ENCODE measurements around the gene CIAO2B.

DNA sequence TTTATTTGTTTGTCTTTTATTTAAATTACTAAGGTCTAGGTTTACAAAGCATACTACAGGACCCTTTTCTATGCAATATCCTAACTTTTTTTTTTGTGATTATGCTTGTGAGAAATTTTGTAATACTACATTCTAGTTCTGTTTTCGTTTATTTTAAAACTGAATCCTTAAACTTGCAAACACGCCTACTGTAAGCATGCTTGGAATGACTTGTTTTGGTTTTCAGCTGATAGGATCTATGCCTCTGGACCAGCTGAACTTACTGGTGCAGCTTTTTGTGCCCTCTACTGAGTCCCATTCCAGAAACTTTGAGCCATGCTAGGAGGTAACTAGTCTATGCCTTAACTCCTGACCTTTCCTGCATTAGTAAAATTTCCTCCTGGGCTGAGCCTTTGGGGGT, 47.9 kb downstream of the CIAO2B start:
- TF ChIP-seq JUN (IDR thresholded peaks at IDR 0.05; ENCODE audit: borderline replicate concordance, insufficient read depth, insufficient read length, low read depth), result no peak
- TF ChIP-seq, protein P1, sequence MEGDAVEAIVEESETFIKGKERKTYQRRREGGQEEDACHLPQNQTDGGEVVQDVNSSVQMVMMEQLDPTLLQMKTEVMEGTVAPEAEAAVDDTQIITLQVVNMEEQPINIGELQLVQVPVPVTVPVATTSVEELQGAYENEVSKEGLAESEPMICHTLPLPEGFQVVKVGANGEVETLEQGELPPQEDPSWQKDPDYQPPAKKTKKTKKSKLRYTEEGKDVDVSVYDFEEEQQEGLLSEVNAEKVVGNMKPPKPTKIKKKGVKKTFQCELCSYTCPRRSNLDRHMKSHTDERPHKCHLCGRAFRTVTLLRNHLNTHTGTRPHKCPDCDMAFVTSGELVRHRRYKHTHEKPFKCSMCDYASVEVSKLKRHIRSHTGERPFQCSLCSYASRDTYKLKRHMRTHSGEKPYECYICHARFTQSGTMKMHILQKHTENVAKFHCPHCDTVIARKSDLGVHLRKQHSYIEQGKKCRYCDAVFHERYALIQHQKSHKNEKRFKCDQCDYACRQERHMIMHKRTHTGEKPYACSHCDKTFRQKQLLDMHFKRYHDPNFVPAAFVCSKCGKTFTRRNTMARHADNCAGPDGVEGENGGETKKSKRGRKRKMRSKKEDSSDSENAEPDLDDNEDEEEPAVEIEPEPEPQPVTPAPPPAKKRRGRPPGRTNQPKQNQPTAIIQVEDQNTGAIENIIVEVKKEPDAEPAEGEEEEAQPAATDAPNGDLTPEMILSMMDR (IDR thresholded peaks at IDR 0.05; ENCODE audit: extremely low read depth in 1 of 2, insufficient read depth in 1 of 2, low read depth in 1 of 2, low read length in 2 of 2), result no peak
- TF ChIP-seq POLR2AphosphoS5 (IDR thresholded peaks at IDR 0.05; ENCODE audit: insufficient read depth, low read depth, low read length), result no peak
- no peak for TF ChIP-seq POLR2A (IDR thresholded peaks at IDR 0.05; ENCODE audit: low read depth, low read length)
- TF ChIP-seq MYC (IDR thresholded peaks at IDR 0.05; ENCODE audit: low read depth, low read length), result no peak
